Ecto neural progenitor cell (in vitro differentiated cells): Measurements from ENCODE around the gene RAD51B.
A peak's percentile ranks its signal among the peaks of the same experiment; 100 is the strongest.
"Not testable (repeated sequence)": the region's sequence is repeated elsewhere in the genome, so short reads cannot be mapped to it uniquely, and the experiment has no call there.

Experiments
- DNase-seq: peaks from one replicate; pipeline ENCODE4 v3.0.0-alpha.2; 2018; ENCODE audit warnings: low spot score

RAD51B gene

GRCh38 chr14:68409387-68409786 is 589.8 kb downstream of the RAD51B start:
- DNase-seq: no peak

DNA sequence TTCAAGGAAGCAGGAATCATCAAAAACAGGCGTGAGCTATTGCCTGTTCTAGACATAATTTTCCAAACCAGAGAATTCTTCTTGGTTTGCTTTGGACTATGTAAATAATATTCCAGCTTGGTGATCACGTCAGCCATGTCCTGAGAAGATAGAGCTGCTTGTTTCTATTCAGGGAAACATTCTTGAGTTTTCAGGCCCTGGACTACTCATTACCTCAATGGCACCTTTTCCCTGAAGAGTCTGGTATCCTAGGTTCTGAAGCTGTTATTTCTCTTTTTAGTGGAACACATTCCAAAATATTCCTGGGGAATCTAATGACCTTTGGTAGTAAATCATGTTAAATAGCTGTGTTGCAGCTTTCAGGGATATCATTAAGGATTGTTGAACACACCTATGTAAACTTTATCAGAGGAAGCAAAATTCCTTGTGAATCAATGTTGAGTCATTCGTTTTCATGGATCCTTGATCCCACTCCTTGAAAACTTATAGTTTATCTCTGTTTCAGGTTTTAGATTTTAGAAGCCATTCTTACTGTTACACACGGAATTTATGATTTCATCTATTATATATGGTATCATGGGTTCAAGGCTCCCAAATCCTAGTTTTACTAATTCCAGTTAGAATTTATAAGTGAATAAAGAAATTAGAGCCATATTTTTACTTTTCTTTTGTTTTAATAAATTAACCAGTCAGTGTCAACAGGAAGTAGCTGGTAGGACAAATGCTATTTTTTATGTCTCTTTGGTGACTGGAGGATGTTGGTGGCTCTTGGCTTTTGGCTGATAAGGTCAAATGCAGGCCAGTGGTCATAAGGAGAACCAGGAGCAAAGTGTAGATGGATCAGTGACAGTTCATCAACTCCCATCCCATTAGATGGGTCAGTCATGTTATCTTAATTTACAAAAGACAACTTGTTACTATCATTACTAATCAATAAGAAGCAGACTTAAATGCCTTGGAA is 593.2 kb downstream of the RAD51B start:
- no peak for DNase-seq

DNA sequence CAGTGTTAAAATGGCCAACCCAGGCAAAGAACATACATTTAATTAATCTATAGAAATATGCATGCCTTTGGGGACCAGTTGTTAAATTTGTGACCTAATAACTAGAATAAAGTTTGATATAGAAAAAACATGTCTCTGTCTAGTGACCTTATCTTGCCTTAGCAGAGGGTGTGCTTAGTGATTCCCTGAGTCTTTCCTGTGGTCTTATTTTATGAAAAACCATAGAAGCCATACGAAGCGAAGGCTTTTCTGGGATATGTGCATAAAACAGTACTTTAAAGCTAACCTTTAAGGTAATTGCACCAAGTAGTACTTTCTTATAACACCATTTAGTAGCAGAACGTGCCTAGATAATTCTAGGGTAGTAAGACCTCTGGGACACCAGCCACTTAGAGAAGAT is 593.9 kb downstream of the RAD51B start:
- no peak for DNase-seq

DNA sequence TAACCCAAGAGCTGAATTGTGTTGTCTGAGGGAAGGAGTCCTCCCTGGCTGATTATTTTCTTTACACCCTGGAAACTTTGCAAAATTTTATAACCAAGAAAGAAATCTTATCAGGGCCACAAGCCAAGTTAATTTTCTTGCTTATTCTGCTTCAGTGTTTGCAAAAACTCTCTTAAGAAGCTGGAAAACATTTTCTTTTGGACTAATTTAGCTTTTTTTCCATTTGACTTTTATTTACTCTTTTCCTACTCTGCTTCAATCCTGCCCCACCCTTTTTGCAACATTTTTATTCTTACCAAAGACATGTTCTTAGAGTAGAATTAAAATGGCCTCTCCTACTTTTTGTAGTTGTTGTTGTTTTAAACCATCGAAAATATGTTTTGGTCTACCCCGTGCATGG is 594.5 kb downstream of the RAD51B start:
- no peak for DNase-seq

GRCh38 chr14:68416171-68416570 is 596.6 kb downstream of the RAD51B start:
- no peak for DNase-seq

- no peak for DNase-seq
These were observed 597.6 kb downstream of the RAD51B start for GRCh38 chr14:68417009-68417650.

- DNase-seq: no peak
These were observed 598.9 kb downstream of the RAD51B start for GRCh38 chr14:68418174-68419118.

- DNase-seq: no peak
These were observed 600.8 kb downstream of the RAD51B start for GRCh38 chr14:68420350-68420749.

DNA sequence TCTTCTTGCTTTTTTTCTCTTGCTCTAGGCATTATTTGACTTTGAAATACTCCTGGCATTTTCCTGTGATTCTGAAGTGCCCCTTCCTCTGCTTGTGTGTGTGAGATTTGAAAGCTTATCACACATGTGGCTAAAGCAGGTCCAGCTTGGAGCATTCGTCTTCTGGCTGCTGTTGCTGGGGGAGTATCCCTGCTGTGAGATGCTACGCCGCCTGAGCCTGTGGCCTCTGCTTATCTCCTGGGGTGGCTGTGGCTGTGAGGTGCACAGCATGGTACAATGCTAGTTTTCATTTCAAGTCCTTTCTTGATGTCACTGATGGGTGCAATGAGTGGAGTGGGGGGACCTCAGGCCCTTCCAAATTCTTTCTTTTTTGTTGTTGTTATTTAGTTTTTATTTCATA is 601.5 kb downstream of the RAD51B start:
- no peak for DNase-seq

DNA sequence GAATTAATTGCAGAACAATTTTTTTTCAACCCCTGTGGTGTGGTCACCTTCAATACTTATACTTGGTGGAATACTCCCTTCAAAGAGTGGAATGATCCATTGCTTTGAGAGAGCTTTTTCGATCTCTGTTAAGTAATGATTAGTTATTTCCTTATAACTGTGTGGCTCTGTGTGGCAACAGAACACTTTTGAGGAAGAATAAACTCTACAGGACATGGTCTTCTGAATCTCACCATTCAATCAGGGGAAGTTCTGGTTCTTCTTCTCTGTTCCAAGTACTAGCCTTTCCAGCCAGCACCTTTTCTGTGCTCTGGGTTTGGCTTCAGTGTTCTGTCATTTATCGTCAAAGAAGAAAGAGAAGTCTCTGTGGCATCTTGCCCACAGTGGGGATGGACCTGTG is 604.1 kb downstream of the RAD51B start:
- DNase-seq: no peak

DNA sequence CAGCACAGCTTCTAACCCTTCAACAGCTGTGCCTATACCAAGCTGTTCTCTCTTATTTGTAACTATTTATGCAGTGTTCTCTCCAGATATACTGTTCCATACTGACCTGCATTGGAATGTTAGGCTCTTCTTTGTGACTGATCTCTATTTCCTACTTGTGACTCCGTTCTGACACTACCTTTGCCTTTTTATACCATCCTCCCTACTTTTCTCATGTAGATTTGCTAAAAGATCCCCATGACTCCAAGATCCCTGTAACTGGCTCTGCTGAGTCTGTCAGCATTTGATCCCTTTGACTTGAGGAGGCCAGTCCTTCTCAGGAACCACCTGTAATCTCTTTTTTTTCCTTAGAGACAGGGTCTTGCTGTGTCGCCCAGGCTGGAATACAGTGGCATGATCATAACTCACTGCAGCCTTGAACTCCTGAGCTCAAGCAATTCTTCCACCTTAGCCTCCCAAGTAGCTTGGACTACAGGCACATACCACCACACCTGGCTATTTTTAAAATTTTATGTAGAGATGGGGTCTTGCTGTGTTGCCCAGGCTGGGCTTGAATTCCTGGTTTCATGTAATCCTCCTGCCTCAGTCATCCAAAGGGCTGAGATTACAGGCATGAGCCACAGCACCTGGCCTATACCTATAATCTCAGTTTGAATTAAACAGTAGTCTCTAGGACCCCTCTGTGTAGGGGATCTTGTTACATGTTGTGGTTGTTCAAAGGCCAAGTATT is 605.0 kb downstream of the RAD51B start:
- no peak for DNase-seq

- DNase-seq: peak; percentile 56
These were observed 607.3 kb downstream of the RAD51B start for GRCh38 chr14:68426661-68427549.

- DNase-seq: no peak
These were observed 607.9 kb downstream of the RAD51B start for GRCh38 chr14:68427550-68427890.

GRCh38 chr14:68428900-68429299 is 609.3 kb downstream of the RAD51B start:
- not testable (repeated sequence) for DNase-seq

DNA sequence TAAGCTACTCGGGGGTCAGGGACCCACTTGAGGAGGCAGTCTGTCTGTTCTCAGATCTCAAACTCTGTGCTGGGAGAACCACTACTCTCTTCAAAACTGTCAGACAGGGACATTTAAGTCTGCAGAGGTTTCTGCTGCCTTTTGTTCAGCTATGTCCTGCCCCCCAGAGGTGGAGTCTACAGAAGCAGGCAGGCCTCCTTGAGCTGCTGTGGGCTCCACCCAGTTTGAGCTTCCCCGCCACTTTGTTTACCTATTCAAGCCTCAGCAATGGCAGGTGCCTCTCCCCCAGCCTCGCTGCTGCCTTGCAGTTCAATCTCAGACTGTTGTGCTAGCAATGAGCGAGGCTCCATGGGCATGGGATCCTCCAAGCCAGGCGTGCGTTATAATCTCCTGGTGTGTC is 614.6 kb downstream of the RAD51B start:
- DNase-seq: not testable (repeated sequence)

DNA sequence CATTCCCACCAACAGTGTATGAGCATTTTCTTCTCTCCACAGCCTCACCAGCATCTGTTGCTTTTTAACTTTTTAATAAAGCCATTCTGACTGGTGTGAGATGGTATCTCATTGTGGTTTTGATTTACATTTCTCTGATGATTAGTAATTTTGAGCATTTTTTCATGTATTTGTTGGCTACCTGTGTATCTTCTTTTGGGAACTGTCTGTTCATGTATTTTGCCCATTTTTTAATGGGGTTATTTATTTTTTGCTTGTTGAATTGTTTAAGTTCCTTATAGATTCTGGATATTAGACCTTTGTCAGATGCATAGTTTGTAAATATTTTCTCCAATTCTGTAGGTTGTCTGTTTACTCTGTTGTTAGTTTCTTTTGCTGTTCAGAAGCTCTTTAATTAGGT is 616.1 kb downstream of the RAD51B start:
- not testable (repeated sequence) for DNase-seq

DNA sequence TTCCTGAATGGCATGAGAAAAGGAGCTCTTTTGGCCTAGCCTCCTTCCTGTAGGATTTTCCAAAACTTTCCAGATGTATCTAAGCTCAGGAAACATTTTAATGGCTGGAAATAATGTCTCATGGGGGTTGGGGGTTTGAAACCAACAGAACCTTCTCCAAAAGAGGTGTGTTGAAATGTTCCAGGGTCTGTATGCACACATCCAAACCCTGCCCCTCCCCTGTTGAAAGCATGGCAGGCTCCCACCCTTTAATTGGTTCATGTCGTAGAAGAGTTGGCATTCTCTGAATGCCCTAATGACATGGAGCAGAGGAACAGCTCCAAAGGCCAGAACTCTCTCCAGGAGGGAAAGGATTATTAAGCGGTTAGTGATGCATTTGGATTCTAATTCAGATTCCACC is 620.1 kb downstream of the RAD51B start:
- DNase-seq: no peak

DNA sequence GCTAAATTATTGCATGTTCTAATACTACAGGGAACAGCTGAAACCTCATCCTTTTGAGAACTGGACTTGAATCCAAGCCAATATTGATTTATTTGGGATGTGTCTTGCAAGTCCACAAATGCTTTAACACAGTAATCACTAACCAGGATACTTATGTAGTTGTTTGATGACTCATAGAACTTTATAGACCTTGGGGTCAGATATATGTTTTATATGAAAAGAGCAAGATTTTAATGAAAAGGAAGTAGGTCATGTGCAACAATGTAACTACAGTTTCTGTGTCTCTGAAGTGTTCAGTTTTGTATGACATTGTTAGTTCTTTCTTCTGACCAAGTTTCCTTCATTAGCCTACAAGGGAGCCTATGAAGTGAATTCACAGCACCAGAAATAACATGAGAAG is 621.2 kb downstream of the RAD51B start:
- DNase-seq: no peak

GRCh38 chr14:68441542-68441941 is 622.0 kb downstream of the RAD51B start:
- no peak for DNase-seq

GRCh38 chr14:68442828-68443629 is 623.5 kb downstream of the RAD51B start:
- DNase-seq: no peak
